ENCODE measurements around the gene SCFD2.

The SCFD2 gene

GRCh38 chr4:52869196-52869595, 496.7 kb downstream of the SCFD2 start:
- Histone ChIP-seq H3K4me3 (ENCODE audit: insufficient read length, low read depth) (no peak overlapping the region), H3K9me3 (ENCODE audit: insufficient read depth, low read length) (no peaks in the 10 kb centered on the region), H3K36me3 (ENCODE audit: insufficient read depth, insufficient read length, low read length) (peaks cover 34% of the 10 kb centered on the region)

GRCh38 chr4:52868133-52868532, 497.7 kb downstream of the SCFD2 start:
- no peaks in the 10 kb centered on the region for H3K27me3 ChIP-seq (ENCODE audit: insufficient read depth, insufficient read length)
- TF ChIP-seq ZNF274 (IDR thresholded peaks at IDR 0.05; ENCODE audit: low read depth, low read length) (no peak), YY1 (IDR thresholded peaks at IDR 0.05; ENCODE audit: insufficient read depth, insufficient read length) (no peak), SUZ12 (IDR thresholded peaks at IDR 0.05; ENCODE audit: extremely low read depth, insufficient read depth, insufficient read length) (no peak)
- no peak overlapping the region for H3K4me3 ChIP-seq (ENCODE audit: insufficient read length, low read depth)
- no peak for DNase-seq (ENCODE audit: low read depth, low spot score)
- no peaks in the 10 kb centered on the region for H3K9me3 ChIP-seq (ENCODE audit: insufficient read depth, low read length)
- H3K4me1 ChIP-seq (ENCODE audit: insufficient read depth, insufficient read length): peaks cover 4% of the 10 kb centered on the region
- peaks cover 44% of the 10 kb centered on the region for H3K36me3 ChIP-seq (ENCODE audit: insufficient read depth, insufficient read length, low read length)
- no peak overlapping the region for H3K9ac ChIP-seq (ENCODE audit: insufficient read length, low read depth)

More at GRCh38 chr4:52869196-52869595, 496.7 kb downstream of the SCFD2 start:
- peaks cover 9% of the 10 kb centered on the region for H3K4me1 ChIP-seq (ENCODE audit: insufficient read depth, insufficient read length)
- DNase-seq (ENCODE audit: low read depth, low spot score): no peak
- TF ChIP-seq ZNF274 (IDR thresholded peaks at IDR 0.05; ENCODE audit: low read depth, low read length): no peak
- TF ChIP-seq SUZ12 (IDR thresholded peaks at IDR 0.05; ENCODE audit: extremely low read depth, insufficient read depth, insufficient read length): no peak
- TF ChIP-seq YY1 (IDR thresholded peaks at IDR 0.05; ENCODE audit: insufficient read depth, insufficient read length): no peak
- H3K9ac ChIP-seq (ENCODE audit: insufficient read length, low read depth): no peak overlapping the region
- no peaks in the 10 kb centered on the region for H3K27me3 ChIP-seq (ENCODE audit: insufficient read depth, insufficient read length)

- Histone ChIP-seq H3K36me3 (ENCODE audit: insufficient read depth, insufficient read length, low read length) (peaks cover 48% of the 10 kb centered on the region), H3K9me3 (ENCODE audit: insufficient read depth, low read length) (no peaks in the 10 kb centered on the region), H3K27me3 (ENCODE audit: insufficient read depth, insufficient read length) (no peaks in the 10 kb centered on the region), H3K4me3 (ENCODE audit: insufficient read length, low read depth) (no peak overlapping the region), H3K4me1 (ENCODE audit: insufficient read depth, insufficient read length) (peaks cover 4% of the 10 kb centered on the region), H3K9ac (ENCODE audit: insufficient read length, low read depth) (no peak overlapping the region)
- DNase-seq (ENCODE audit: low read depth, low spot score): no peak
- TF ChIP-seq ZNF274 (IDR thresholded peaks at IDR 0.05; ENCODE audit: low read depth, low read length) (no peak), YY1 (IDR thresholded peaks at IDR 0.05; ENCODE audit: insufficient read depth, insufficient read length) (no peak), SUZ12 (IDR thresholded peaks at IDR 0.05; ENCODE audit: extremely low read depth, insufficient read depth, insufficient read length) (no peak)
Observed at GRCh38 chr4:52867163-52867562, 498.7 kb downstream of the SCFD2 start.

GRCh38 chr4:52866734-52867133, 499.1 kb downstream of the SCFD2 start:
- Histone ChIP-seq H3K27me3 (ENCODE audit: insufficient read depth, insufficient read length) (no peaks in the 10 kb centered on the region), H3K9me3 (ENCODE audit: insufficient read depth, low read length) (no peaks in the 10 kb centered on the region), H3K9ac (ENCODE audit: insufficient read length, low read depth) (no peak overlapping the region), H3K36me3 (ENCODE audit: insufficient read depth, insufficient read length, low read length) (peaks cover 48% of the 10 kb centered on the region), H3K4me3 (ENCODE audit: insufficient read length, low read depth) (no peak overlapping the region), H3K4me1 (ENCODE audit: insufficient read depth, insufficient read length) (peaks cover 4% of the 10 kb centered on the region)
- TF ChIP-seq SUZ12 (IDR thresholded peaks at IDR 0.05; ENCODE audit: extremely low read depth, insufficient read depth, insufficient read length) (no peak), YY1 (IDR thresholded peaks at IDR 0.05; ENCODE audit: insufficient read depth, insufficient read length) (no peak), ZNF274 (IDR thresholded peaks at IDR 0.05; ENCODE audit: low read depth, low read length) (no peak)
- DNase-seq (ENCODE audit: low read depth, low spot score): no peak

- H3K9ac ChIP-seq (ENCODE audit: insufficient read length, low read depth): no peak overlapping the region
- H3K4me1 ChIP-seq (ENCODE audit: insufficient read depth, insufficient read length): peaks cover 4% of the 10 kb centered on the region
- TF ChIP-seq YY1 (IDR thresholded peaks at IDR 0.05; ENCODE audit: insufficient read depth, insufficient read length) (no peak), ZNF274 (IDR thresholded peaks at IDR 0.05; ENCODE audit: low read depth, low read length) (no peak), SUZ12 (IDR thresholded peaks at IDR 0.05; ENCODE audit: extremely low read depth, insufficient read depth, insufficient read length) (no peak)
- H3K4me3 ChIP-seq (ENCODE audit: insufficient read length, low read depth): no peak overlapping the region
- H3K36me3 ChIP-seq (ENCODE audit: insufficient read depth, insufficient read length, low read length): peaks cover 48% of the 10 kb centered on the region
- peaks cover 5% of the 10 kb centered on the region; the same call in 1 of the 2 replicates for H3K9me3 ChIP-seq (ENCODE audit: insufficient read depth, low read length)
- DNase-seq (ENCODE audit: low read depth, low spot score): no peak
- no peaks in the 10 kb centered on the region for H3K27me3 ChIP-seq (ENCODE audit: insufficient read depth, insufficient read length)
Observed at GRCh38 chr4:52865300-52865699, 500.6 kb downstream of the SCFD2 start.

GRCh38 chr4:52864793-52865192, 501.1 kb downstream of the SCFD2 start:
- no peak for DNase-seq (ENCODE audit: low read depth, low spot score)
- H3K9ac ChIP-seq (ENCODE audit: insufficient read length, low read depth): no peak overlapping the region
- H3K9me3 ChIP-seq (ENCODE audit: insufficient read depth, low read length): peaks cover 5% of the 10 kb centered on the region; the same call in 1 of the 2 replicates
- peaks cover 48% of the 10 kb centered on the region for H3K36me3 ChIP-seq (ENCODE audit: insufficient read depth, insufficient read length, low read length)
- TF ChIP-seq YY1 (IDR thresholded peaks at IDR 0.05; ENCODE audit: insufficient read depth, insufficient read length) (no peak), ZNF274 (IDR thresholded peaks at IDR 0.05; ENCODE audit: low read depth, low read length) (no peak), SUZ12 (IDR thresholded peaks at IDR 0.05; ENCODE audit: extremely low read depth, insufficient read depth, insufficient read length) (no peak)
- H3K27me3 ChIP-seq (ENCODE audit: insufficient read depth, insufficient read length): no peaks in the 10 kb centered on the region
- H3K4me3 ChIP-seq (ENCODE audit: insufficient read length, low read depth): no peak overlapping the region
- peaks cover 4% of the 10 kb centered on the region for H3K4me1 ChIP-seq (ENCODE audit: insufficient read depth, insufficient read length)

GRCh38 chr4:52863324-52863723, 502.5 kb downstream of the SCFD2 start:
- no peak for DNase-seq (ENCODE audit: low read depth, low spot score)
- TF ChIP-seq SUZ12 (IDR thresholded peaks at IDR 0.05; ENCODE audit: extremely low read depth, insufficient read depth, insufficient read length): no peak
- TF ChIP-seq YY1 (IDR thresholded peaks at IDR 0.05; ENCODE audit: insufficient read depth, insufficient read length): no peak
- no peak for TF ChIP-seq ZNF274 (IDR thresholded peaks at IDR 0.05; ENCODE audit: low read depth, low read length)
- peak overlapping the region; percentile 98 for H3K9ac ChIP-seq (ENCODE audit: insufficient read length, low read depth)
- peaks cover 12% of the 10 kb centered on the region; the same call in 1 of the 2 replicates for H3K9me3 ChIP-seq (ENCODE audit: insufficient read depth, low read length)
- H3K36me3 ChIP-seq (ENCODE audit: insufficient read depth, insufficient read length, low read length): peaks cover 48% of the 10 kb centered on the region
- peak overlapping the region; percentile 96 for H3K4me3 ChIP-seq (ENCODE audit: insufficient read length, low read depth)
- no peaks in the 10 kb centered on the region for H3K27me3 ChIP-seq (ENCODE audit: insufficient read depth, insufficient read length)
- no peaks in the 10 kb centered on the region for H3K4me1 ChIP-seq (ENCODE audit: insufficient read depth, insufficient read length)
